Gastroesophageal sphincter (tissue), 3 donors: Measurements from ENCODE around the gene STYK1.

Experiments used
- CTCF ChIP-seq, 4 experiments: fragments of 200-600 bp in 2 of 4; fragments of 450-650 bp in 2 of 4; sonication (generic) in 1 of 4; IDR thresholded peaks; one replicate each; pipeline ENCODE4 v1.5.1; 2017 to 2019; ENCODE audit warnings: antibody characterized with exemption in 4 of 4, mild to moderate bottlenecking in 2 of 4, moderate library complexity in 2 of 4
- EP300 ChIP-seq: sonication (generic); formaldehyde crosslinking; IDR thresholded peaks from one replicate; pipeline ENCODE4 v1.6.1; 2017; ENCODE audit warnings: antibody characterized with exemption, mild to moderate bottlenecking
- POLR2A ChIP-seq, 2 donors: fragments of 450-650 bp; IDR thresholded peaks; one replicate each; pipeline ENCODE4 v1.6.1; 2017; ENCODE audit warnings: antibody characterized with exemption in 2 of 2, mild to moderate bottlenecking in 2 of 2, moderate library complexity in 1 of 2
- POLR2AphosphoS5 ChIP-seq: sonication (generic); formaldehyde crosslinking; IDR thresholded peaks from one replicate; pipeline ENCODE4 v1.6.1; 2017; ENCODE audit warnings: antibody characterized with exemption

GRCh38 chr12:10618338-10618987, 55.4 kb downstream of the STYK1 start:
- TF ChIP-seq CTCF (IDR thresholded peaks at IDR 0.05) (no peak), POLR2A (IDR thresholded peaks at IDR 0.05) (no peak), POLR2AphosphoS5 (no peak), EP300 (no peak)
